ENCODE data around the gene IDH1. TPM values are rescaled to one million over a fixed set of nuclear protein-coding genes. Genes with fewer than 3 reads are reported as not detected.
"Not testable (repeated sequence)": the region's sequence is repeated elsewhere in the genome, so short reads cannot be mapped to it uniquely, and the experiment has no call there.

The IDH1 gene
- total RNA-seq, 2 donors from 2014 or later, result 17.0 to 34.3 TPM

DNA sequence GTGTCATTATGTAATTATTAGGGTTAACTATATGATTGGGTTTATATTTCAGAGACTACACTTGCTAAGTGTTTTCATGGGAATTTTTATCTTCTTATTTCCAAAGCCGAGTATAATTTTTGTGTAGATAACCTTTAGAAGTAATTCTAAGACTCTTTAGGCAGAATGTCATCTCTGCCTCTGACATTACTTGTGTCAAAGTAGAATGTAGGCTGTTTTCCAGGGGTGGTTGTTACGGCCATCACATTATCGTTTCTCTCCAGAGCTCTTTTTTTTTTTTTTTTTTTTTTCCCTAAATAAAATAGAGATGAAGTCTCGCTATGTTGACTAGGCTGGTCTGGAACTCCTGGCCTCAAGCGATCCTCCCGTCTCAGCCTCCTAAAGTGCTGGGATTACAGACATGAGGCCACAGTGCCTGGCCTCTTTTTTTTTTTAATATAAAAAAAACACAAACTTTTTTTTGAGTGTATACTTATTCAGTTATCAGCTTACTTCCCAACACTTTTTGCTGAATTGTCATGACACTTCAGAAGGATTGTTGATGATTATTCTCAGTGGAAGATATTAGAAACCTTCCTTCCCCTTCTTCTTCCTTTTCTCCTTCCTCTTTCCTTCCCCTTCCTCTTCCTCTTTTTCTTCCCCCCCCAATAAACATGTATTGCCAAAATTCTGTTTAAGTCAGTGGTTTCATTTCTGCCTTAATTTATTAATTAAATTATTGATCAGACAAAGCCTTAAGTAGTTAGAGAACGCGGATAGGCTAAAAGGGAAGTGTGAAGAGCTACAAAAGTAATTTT, 13.5 kb upstream of the IDH1 start:
- Mint-ChIP-seq H3K36me3 (ENCODE audit: low read depth) (peaks cover 30% of the 10 kb centered on the region), H3K9me3 (no peaks in the 10 kb centered on the region), H3K27ac (no peak overlapping the region), H3K27me3 (no peaks in the 10 kb centered on the region), H3K4me1 (peaks cover 16% of the 10 kb centered on the region), H3K4me3 (peak overlapping the region; percentile 99)
- no peak for ATAC-seq (replicated peaks)

- not testable (repeated sequence) for H3K9me3 Mint-ChIP-seq; H3K27me3 Mint-ChIP-seq; H3K27ac Mint-ChIP-seq; ATAC-seq (replicated peaks)
- peaks cover 23% of the 10 kb centered on the region for H3K36me3 Mint-ChIP-seq (ENCODE audit: low read depth)
- H3K4me3 Mint-ChIP-seq, result peak overlapping the region; percentile 99
- peaks cover 16% of the 10 kb centered on the region for H3K4me1 Mint-ChIP-seq
Measured at GRCh38 chr2:208267526-208267925, 12.7 kb upstream of the IDH1 start.

DNA sequence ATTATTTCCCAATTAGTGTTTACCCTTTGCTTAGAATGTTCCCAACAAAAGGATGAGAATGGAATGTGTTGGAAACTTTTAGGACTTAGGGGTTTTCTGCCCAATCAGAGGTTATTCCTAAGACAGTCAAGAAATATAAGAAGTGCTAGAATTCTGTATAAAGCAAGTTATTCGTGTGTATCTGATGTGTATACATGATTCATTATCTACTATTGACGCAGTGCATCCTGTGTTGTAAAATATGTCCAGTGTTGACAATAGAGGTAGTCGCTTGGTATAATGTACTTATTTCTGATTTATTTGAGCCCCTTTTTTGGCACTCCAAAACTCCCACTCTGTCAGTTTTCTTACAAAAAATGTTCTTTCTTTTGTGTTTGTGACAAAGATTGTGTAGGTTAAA, 12.1 kb upstream of the IDH1 start:
- ATAC-seq (replicated peaks), result no peak
- H3K4me3 Mint-ChIP-seq, result peak overlapping the region; percentile 99
- H3K27ac Mint-ChIP-seq, result peak overlapping the region; percentile 98
- H3K27me3 Mint-ChIP-seq, result no peaks in the 10 kb centered on the region
- peaks cover 16% of the 10 kb centered on the region for H3K4me1 Mint-ChIP-seq
- H3K36me3 Mint-ChIP-seq (ENCODE audit: low read depth), result peaks cover 17% of the 10 kb centered on the region
- no peaks in the 10 kb centered on the region for H3K9me3 Mint-ChIP-seq

DNA sequence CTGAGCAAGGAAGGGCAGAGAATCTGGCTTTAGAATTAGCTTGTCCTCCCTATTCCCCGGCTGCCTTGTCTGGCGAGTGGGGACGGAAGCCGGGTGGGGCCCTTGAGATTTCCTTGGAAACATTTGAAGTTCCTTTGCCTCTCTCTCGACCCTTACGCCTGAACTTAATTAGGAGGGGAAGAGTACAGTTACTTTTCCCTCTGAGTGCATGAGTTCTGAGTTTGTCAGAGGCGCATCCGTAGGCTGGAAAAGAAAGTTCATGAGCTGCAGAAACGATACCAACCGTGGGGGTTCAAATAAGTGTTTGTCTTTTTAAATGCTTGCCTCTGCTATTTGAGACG, 11.7 kb upstream of the IDH1 start:
- ATAC-seq (replicated peaks), result peak; percentile 11
- Mint-ChIP-seq H3K36me3 (ENCODE audit: low read depth) (peaks cover 13% of the 10 kb centered on the region), H3K4me1 (peaks cover 16% of the 10 kb centered on the region), H3K27me3 (no peaks in the 10 kb centered on the region), H3K4me3 (peak overlapping the region; percentile 99), H3K27ac (peak overlapping the region; percentile 98), H3K9me3 (no peaks in the 10 kb centered on the region)

DNA sequence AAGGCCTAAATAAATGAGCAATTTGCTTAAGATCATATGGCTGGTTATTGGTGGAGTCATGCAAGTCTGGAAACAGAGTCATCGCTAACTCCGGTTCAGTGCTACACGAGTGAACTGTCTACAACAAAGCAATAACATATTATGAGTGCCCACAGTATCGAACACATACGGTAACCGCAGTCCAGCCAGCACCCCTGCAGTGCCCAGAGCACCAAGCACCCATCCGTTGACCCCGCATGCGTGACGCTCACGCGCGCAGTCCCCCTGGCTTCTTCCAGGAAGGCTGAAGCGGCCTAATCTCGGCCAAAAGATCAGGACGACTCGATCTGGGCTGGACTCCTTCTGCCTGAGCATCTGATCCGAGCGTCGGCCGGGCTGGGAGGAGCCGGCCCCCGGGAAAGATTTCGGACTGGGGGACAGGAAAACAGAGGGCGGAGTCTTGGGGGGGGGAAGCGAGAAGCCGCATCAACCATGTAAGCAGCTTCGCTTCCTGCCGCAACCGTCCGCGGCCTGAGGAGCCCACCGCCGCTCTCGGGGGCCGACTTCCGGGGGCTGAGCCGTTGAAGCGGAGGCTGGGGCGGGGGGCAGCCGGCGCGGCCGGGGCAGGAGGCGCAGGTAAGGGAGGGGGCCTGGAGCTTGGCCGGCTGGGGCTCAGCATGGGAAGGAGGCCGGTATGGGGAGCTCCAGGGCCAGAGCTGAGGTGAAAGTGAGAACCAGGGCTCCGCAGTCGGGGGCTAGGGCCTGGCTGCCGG, 11.1 kb upstream of the IDH1 start, which contains the start of gene PIKFYVE:
TSS of gene PIKFYVE (plus strand) at position 455 of the 752 bp plus-strand sequence. CDS start 5,265 bp downstream, outside the sequence.
- peak within 1 kb of the TSS; percentile 99 for H3K4me3 Mint-ChIP-seq
- H3K36me3 Mint-ChIP-seq (ENCODE audit: low read depth), result peaks cover 7% of the 10 kb centered on the region
- H3K4me1 Mint-ChIP-seq, result peaks cover 16% of the 10 kb centered on the region
- H3K27me3 Mint-ChIP-seq, result no peaks in the 10 kb centered on the region
- peak; percentile 87 for ATAC-seq (replicated peaks)
- H3K27ac Mint-ChIP-seq, result peak within 1 kb of the TSS; percentile 98
- H3K9me3 Mint-ChIP-seq, result no peaks in the 10 kb centered on the region

GRCh38 chr2:208265371-208265800, 10.5 kb upstream of the IDH1 start:
- peak overlapping the region; percentile 99 for H3K4me3 Mint-ChIP-seq

GRCh38 chr2:208256849-208257813, 2.3 kb upstream of the IDH1 start:
- not testable (repeated sequence) for H3K4me1 Mint-ChIP-seq; H3K4me3 Mint-ChIP-seq; H3K27ac Mint-ChIP-seq; H3K9me3 Mint-ChIP-seq; H3K27me3 Mint-ChIP-seq; ATAC-seq (replicated peaks)
- peaks cover 11% of the 10 kb centered on the region for H3K36me3 Mint-ChIP-seq (ENCODE audit: low read depth)

More at GRCh38 chr2:208265371-208265800, 10.5 kb upstream of the IDH1 start:
- Mint-ChIP-seq H3K4me1 (peaks cover 16% of the 10 kb centered on the region), H3K27me3 (no peaks in the 10 kb centered on the region), H3K27ac (peak overlapping the region; percentile 98), H3K36me3 (ENCODE audit: low read depth) (peaks cover 3% of the 10 kb centered on the region), H3K9me3 (no peaks in the 10 kb centered on the region)
- peak; percentile 55 for ATAC-seq (replicated peaks)

GRCh38 chr2:208256192-208256782, 1.4 kb upstream of the IDH1 start:
- Mint-ChIP-seq H3K27ac (peak overlapping the region; percentile 49), H3K27me3 (no peaks in the 10 kb centered on the region), H3K9me3 (no peaks in the 10 kb centered on the region), H3K4me3 (peak overlapping the region; percentile 93), H3K4me1 (peaks cover 9% of the 10 kb centered on the region), H3K36me3 (ENCODE audit: low read depth) (peaks cover 18% of the 10 kb centered on the region)
- no peak for ATAC-seq (replicated peaks)

DNA sequence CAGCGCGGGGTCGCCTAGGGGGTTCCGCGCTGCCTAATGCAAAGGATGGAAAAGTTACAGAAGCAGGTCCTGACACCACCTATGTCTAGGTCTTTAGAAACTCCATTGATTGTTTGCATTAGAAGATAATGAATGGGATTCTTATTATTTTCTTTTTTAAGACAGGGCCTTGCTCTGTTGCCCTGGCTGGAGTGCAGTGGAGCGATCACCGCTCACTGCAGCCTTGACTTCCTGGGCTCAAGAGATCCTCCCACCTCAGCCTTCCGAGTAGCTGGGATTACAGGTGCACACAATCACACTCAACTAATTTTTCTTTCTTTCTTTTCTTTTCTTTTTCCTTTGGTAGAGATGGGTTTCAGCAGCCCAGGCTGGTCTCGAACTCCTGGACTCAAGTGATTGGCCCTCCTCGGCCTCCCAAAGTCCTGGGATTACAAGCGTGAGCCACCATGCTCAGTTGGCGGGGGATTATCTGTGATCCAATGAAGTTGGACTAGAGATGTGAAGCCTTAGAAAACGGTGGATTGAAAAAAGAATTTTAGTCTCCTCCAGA, 761 bp upstream of the IDH1 start:
- ATAC-seq (replicated peaks), result no peak
- H3K27me3 Mint-ChIP-seq, result no peaks in the 10 kb centered on the region
- peak overlapping the region; percentile 93 for H3K4me3 Mint-ChIP-seq
- peaks cover 9% of the 10 kb centered on the region for H3K4me1 Mint-ChIP-seq
- H3K27ac Mint-ChIP-seq, result peak overlapping the region; percentile 49
- H3K36me3 Mint-ChIP-seq (ENCODE audit: low read depth), result peaks cover 24% of the 10 kb centered on the region
- no peaks in the 10 kb centered on the region for H3K9me3 Mint-ChIP-seq

- Mint-ChIP-seq H3K4me3 (peak overlapping the region; percentile 93), H3K36me3 (ENCODE audit: low read depth) (peaks cover 37% of the 10 kb centered on the region), H3K27ac (peak overlapping the region; percentile 49), H3K9me3 (no peaks in the 10 kb centered on the region), H3K27me3 (no peaks in the 10 kb centered on the region), H3K4me1 (peaks cover 9% of the 10 kb centered on the region)
- ATAC-seq (replicated peaks), result peak; percentile 77
Measured at GRCh38 chr2:208254118-208254870, 577 bp downstream of the IDH1 start.

DNA sequence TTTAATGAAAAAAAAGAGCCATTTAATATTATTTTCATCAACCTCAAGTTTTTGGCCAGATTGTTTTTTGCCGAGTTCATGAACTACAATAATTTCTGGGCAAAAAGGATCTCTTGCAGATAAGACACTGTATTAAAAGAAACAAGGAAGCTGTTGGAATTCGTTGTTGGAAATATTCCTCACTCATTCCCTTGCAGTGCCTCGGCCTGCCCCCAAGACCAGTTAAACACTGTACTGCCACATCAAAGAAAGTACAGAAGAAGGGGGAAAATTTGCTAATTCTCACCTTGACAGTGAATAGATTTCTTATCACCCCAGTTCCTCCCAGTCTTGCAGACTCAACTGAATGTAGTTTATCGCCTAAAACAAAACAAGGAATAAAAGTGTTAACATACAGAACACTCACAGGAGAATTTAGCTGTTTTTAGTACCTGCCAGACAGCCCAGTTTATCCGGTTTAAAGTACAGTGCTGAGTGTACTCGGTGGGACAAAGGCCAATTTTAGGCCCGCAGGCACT, 1.2 kb downstream of the IDH1 start:
- no peaks in the 10 kb centered on the region for H3K9me3 Mint-ChIP-seq
- no peaks in the 10 kb centered on the region for H3K27me3 Mint-ChIP-seq
- ATAC-seq (replicated peaks), result no peak
- peaks cover 9% of the 10 kb centered on the region for H3K4me1 Mint-ChIP-seq
- no peak overlapping the region for H3K27ac Mint-ChIP-seq
- H3K4me3 Mint-ChIP-seq, result peak overlapping the region; percentile 93
- peaks cover 43% of the 10 kb centered on the region for H3K36me3 Mint-ChIP-seq (ENCODE audit: low read depth)

DNA sequence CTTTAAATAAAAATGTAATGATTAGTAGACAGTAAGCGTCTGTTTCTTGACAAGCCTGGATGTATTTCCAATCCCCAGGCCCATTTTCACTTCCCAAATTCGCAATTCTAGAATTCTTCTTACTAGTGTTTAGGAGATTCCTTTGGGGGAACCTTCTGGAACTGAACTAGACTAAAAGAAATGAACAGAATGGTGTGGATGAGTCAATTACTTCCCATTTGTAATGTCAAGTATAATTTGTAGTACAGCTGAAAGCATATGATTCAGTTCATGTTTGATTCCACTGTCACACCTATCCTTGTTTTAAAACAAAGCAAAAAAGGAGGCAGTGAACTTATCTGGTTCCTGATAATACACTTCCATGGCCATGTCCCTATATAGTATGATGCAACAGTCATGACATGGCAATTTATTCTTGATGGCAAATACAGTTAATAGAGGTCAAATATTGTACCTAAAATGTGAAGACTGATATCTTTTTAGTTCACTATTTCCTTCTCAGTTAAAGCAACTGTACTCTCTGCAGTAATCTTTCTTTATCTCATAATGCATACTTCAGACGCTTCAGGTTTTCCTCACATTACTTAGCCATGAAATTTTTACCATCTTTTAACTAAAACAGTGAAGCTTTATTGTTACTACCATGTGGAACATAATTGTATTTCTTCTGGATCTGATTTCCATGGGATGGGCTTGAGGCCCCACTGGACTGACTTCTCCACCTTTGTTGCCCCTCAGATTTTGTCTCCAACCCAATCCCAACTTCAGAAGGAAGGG, 2.0 kb downstream of the IDH1 start:
- H3K27me3 Mint-ChIP-seq, result no peaks in the 10 kb centered on the region
- peaks cover 9% of the 10 kb centered on the region for H3K4me1 Mint-ChIP-seq
- H3K36me3 Mint-ChIP-seq (ENCODE audit: low read depth), result peaks cover 50% of the 10 kb centered on the region
- no peak for ATAC-seq (replicated peaks)
- H3K4me3 Mint-ChIP-seq, result peak overlapping the region; percentile 93
- H3K9me3 Mint-ChIP-seq, result no peaks in the 10 kb centered on the region
- H3K27ac Mint-ChIP-seq, result no peak overlapping the region
